IPS-NIHi11 (cell line): ENCODE measurements around the gene HNRNPA1.
"Not testable (repeated sequence)": the region's sequence is repeated elsewhere in the genome, so short reads cannot be mapped to it uniquely, and the experiment has no call there.

Experiments
- DNase-seq: peaks from one replicate; pipeline ENCODE4 v3.0.0; 2012; ENCODE audit warnings: mixed read lengths, low spot score

HNRNPA1 gene

GRCh38 chr12:54280468-54281260 is at the start of gene HNRNPA1:
HNRNPA1 (plus strand) TSS chr12:54280726; CDS start chr12:54280808, 82 bp downstream.
- DNase-seq = peak; percentile 89

DNA sequence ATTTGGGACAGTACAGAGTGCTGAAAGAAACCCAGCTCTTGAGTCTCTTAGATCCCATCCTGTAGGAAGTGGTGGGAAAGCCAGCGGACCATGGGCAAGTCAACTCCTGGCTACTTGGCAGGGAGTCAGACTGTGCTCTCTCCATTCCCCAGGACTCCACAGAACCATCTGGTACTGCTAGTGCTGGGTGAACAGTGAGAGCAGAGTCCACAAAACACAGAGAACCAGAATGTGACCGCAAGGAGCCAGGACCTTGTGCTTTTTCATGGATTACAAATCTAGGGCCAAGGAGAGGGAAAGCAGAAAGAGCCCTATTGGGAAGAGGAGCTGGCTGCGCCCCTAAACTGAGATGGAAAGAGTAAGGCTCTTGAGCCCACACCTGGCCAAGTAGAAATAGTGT is 49.3 kb upstream of the HNRNPA1 start:
- not testable (repeated sequence) for DNase-seq

GRCh38 chr12:54232790-54233189 is 47.7 kb upstream of the HNRNPA1 start:
- DNase-seq = no peak

GRCh38 chr12:54238531-54238930 is 42.0 kb upstream of the HNRNPA1 start:
- DNase-seq = no peak

GRCh38 chr12:54239620-54240019 is 40.9 kb upstream of the HNRNPA1 start:
- DNase-seq = no peak

DNA sequence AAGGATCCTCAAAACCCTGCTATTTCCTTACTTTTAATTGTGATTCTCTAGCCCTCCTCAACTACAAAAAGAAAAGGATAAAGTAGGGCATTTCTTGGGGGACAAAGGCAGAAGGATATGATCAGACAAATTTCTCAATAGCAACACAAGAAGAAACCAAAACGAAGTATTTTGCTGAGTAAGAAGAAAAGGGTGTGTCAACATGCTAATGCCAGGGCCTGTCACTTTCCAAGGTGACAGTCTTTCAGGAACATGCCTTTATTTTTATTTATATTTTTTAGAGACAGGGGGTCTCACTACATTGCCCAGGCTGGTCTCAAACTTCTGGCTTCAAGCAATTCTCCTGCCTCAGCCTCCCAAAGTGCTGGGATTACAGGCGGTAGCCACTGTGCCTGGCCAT is 40.4 kb upstream of the HNRNPA1 start:
- DNase-seq = no peak

GRCh38 chr12:54240971-54241588 is 39.4 kb upstream of the HNRNPA1 start:
- no peak for DNase-seq

- DNase-seq = no peak
Measured at GRCh38 chr12:54246011-54246641, 34.4 kb upstream of the HNRNPA1 start.

GRCh38 chr12:54249489-54249888 is 31.0 kb upstream of the HNRNPA1 start:
- DNase-seq = no peak

- peak; percentile 64 for DNase-seq
Measured at GRCh38 chr12:54251667-54252284, 28.8 kb upstream of the HNRNPA1 start.

DNA sequence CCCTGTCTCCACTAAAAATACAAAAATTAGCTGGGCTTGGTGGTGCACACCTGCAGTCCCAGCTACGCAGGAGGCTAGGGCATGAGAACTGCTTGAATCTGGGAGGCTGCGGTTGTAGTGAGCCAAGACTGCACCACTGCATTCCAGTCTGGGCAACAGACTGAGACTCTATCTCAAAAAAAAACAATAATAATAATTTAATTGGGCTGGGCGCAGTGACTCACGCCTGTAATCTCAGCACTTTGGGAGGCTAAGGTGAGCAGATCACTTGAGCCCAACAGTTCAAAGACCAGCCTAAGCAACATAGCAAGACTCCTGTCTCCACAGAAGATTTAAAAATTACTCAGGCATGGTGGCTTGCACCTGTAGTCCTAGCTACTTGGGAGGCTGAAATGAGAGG is 27.3 kb upstream of the HNRNPA1 start:
- no peak for DNase-seq

DNA sequence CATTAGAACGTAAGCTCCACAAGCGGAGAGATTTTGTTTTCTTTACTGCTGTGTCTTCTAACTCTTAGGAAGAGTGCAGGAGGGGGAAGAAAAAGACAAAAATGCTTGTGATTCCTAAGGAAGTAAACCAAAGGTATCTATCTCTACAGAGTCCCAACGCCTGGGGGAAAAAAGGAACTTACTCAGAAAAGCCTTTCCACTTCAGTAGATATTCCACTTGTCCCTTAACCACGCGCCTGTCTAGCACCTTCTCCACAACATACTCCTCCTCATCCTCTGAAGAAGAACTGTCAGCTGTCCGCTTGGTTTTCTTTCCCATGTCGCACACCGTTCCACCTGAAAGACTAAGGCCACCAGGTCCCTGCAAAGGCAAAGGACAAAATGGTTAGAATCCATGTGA is 23.2 kb upstream of the HNRNPA1 start:
- DNase-seq = no peak

GRCh38 chr12:54258201-54258681 is 22.3 kb upstream of the HNRNPA1 start:
- DNase-seq = no peak

GRCh38 chr12:54259194-54260011 is 21.1 kb upstream of the HNRNPA1 start:
- DNase-seq = peak; percentile 93

DNA sequence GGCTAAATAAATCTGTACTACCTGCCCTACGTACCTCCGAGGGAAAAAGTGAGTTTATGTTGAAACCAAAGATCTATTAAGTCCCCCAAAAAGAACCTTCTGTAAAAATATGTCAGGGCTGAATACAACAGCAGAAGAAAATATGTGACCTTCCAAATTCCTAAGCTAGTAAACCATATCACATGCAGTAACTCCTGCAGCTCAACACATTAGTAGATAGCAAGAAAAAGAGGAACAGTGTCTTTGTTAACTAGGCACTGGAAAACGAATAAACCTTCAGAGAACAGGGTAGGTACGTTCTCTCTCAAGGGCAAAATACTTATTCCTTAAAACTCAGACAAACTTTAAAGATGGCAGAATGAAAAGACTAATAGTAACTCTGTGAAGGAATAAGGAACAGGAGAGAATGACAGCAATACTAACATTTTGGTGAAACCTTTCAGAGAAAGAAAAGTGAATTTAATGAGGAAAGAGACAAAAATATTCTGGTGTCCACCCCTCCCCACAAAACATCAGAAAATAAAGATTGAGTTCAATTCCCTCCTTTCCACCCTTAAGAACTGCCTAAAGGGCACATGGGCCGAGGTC is 18.6 kb upstream of the HNRNPA1 start:
- no peak for DNase-seq

GRCh38 chr12:54262403-54262925 is 18.1 kb upstream of the HNRNPA1 start:
- no peak for DNase-seq

DNA sequence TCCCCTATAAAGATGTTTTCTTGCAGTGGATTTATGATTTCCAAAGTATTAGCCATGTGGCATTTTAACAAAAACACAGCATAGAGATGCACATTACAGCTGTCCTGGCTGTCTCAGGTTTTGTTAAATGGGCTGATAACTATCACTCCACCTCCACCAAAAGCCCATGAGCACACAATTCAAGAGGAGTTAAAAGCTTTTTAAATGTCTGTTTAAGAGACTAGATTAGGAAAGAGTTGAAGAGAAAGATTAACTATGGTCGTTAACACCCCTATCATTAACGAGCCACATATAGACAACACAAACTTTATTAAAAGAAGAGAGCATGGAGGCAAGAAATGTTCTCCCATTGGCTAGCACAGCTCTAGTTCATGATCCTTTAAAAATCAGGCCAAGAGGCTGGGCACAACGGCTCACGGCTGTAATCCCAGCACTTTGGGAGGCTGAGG is 15.1 kb upstream of the HNRNPA1 start:
- DNase-seq = no peak

- no peak for DNase-seq
Measured at GRCh38 chr12:54266852-54267251, 13.7 kb upstream of the HNRNPA1 start.

GRCh38 chr12:54270345-54270744 is 10.2 kb upstream of the HNRNPA1 start:
- DNase-seq = no peak

DNA sequence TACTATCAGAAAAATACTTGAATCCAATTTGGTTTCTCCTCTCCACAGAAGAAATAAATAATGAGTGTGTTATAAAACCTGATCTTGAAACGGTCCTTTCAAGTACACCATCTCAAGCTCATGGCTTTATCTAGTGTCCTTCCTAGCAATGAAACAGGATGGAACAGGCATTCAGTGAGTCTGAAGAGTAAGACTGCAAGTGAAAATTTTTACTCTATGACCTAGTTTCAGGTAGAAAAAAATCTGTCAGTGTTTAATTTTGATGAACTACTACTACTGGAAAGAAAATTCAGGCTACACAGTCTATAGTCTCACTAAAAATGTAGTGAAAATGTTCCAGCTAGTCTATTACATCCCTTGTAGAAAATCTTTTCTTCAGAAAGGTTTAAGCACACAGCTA is 8.3 kb upstream of the HNRNPA1 start:
- DNase-seq = no peak

DNA sequence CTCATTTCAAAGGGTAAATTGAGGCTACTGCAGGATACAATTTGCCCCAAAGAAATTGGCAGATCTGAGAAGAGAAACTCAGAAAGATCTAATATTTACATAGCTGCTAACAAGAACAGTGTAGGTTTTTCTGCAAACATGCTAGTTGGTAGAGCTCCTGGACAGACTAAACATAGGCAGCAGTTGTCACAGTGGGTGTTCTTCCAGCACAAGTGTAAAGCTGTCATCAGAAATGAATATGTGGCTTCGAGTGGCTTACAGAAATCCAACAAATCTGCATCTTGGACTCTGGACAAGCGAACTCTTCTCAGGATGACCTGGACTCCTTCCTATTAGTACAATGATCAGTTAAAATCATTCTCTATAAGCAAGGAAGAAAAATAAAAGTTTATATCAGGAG is 6.5 kb upstream of the HNRNPA1 start:
- no peak for DNase-seq
